ENCODE measurements around the gene EGLN2.
A peak's percentile ranks its signal among the peaks of the same experiment; 100 is the strongest.
"Not testable (repeated sequence)": the region's sequence is repeated elsewhere in the genome, so short reads cannot be mapped to it uniquely, and the experiment has no call there.

The EGLN2 gene

DNA sequence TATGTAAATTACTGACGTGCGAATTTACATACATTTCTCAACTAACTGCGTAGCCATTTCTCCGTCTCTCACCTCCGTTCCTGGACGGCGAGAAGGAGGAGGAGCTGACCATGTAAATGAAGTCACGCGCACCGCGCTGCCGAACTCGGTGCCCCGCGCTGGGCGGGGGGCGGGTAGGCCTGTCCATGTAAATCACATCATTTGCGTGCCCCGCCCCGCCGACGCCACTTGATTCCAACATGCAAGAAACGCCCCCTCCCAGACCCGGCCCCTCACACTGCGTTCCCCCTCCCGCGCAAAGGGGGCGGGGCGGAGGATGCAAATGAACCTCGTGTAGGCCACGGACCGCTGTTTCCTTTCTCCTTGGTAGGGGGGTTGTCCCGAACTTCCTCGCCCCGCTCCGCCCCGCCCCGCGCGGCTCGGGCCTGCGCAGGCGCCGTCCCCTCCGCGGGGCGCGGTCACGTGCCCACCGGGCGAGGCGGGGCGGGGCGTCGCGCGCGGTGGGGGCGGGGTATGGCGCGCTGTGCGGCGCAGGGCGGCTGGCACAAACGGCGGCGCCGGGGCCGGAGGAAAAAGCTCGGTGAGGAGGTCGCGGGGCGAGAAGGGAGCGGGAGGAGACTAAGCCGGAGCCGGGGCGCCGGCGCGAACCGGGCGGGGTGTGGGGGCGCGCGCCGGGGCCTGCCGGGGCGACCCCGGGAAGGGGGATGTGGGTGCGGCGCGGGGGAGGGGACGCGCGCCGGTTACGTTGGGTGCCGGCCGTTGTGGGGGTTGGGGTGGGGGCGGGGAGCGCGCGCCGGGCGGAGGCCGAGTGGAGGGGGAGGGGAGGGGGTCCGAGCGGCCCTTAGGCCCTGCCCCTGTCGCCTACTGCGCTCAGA lies at the start of gene EGLN2:
Gene EGLN2 (plus strand): TSS at position 509 of the 875 bp plus-strand sequence. CDS start 1,382 bp downstream, outside the sequence.
- peak; percentile 99 for DNase-seq

DNA sequence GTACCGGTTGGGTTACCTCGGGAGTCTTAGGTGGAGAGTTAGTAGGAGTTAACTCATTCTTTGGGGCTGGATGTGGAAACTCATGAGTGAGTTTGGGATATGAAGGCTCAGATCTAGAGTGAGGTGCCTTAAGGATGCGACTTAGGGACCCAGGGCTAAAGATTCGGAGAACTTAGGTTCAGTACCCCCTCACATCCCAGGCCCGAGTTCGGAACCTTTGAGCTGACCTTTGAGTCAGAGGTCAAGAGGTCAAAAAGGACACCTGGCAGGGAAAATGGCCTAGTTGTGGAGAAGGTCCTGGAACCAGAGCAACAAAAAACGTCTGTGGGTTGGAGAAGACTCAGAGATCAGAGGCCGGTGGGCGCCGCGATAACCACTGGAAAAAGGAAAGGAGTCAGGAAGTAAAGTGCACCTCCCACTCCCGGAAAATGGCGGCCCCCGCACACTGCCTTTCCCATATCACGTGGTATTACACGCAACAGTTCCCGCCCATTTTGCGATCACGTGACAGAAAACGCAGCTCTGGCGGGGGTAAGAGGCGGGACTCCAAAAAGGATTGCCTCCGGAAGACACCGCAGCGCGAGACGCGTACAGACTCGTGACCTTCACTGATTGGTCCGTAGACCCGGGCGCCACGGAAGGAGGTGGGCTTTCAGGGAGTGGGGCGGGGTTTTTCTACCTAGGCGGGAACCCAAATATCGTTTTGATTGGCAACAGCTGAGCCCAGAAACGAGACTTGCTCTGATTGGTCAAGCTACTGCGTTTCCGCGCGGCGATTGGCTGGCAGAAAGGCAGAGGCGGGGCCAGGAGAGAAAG lies 48.7 kb upstream of the EGLN2 start, which contains the start of gene ACTMAP:
Gene ACTMAP (minus strand): TSS at position 420 of the 816 bp plus-strand sequence. CDS start 674 bp downstream, outside the sequence.
- DNase-seq = peak; percentile 100

DNA sequence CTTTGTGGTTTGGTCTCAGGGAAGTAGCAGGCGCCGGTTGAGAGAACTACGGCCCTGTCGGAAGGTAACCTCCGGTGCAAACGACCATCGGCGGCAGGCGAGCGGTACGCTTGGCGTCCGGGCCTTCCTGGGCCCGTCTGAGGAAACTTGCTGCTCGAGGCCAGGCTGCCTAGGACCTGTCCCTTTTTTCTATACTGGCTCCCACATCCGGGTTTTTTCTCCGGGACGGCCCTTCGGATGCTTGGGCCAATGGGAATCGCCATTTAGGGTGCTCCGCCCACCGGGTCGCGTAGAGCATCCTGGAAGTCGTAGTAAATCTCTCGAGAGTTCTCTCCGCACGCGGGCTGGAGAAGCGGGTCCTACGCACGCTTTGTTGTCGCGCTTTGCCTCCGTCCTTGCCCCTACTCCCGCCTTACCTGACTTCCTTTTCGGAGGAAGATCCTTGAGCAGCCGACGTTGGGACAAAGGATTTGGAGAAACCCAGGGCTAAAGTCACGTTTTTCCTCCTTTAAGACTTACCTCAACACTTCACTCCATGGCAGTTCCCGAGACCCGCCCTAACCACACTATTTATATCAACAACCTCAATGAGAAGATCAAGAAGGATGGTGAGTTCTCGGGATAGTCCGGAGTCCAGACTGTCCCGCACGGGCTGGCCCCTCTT lies 48.0 kb upstream of the EGLN2 start, which contains the start of gene SNRPA:
Gene SNRPA (plus strand): TSS at position 330 of the 664 bp plus-strand sequence. CDS start 206 bp downstream, at position 536.
- peak; percentile 95 for DNase-seq

DNA sequence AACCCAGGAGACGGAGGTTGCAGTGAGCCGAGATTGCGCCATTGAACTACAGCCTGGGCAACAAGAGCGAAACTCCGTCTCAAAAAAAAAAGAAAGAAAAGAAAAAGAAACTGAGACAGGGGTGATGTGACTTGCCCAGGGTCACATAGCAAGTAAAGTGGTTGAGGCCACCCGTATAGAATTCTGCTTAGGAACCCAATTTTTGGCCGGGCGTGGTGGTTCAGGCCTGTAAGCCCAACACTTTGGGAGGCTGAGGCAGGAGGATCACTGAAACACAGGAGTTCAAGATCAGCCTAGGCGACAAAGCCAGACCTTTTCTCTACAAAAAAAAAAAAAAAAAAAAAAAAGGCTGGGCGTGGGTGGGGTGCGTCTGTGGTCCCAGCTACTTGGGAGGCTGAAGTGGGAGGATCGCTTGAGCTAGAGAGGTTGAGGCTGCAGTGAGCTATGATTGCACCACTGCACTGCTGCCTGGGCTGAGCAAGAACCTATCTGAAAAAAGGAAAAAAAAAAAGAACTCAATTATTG lies 46.7 kb upstream of the EGLN2 start:
- no peak for DNase-seq

DNA sequence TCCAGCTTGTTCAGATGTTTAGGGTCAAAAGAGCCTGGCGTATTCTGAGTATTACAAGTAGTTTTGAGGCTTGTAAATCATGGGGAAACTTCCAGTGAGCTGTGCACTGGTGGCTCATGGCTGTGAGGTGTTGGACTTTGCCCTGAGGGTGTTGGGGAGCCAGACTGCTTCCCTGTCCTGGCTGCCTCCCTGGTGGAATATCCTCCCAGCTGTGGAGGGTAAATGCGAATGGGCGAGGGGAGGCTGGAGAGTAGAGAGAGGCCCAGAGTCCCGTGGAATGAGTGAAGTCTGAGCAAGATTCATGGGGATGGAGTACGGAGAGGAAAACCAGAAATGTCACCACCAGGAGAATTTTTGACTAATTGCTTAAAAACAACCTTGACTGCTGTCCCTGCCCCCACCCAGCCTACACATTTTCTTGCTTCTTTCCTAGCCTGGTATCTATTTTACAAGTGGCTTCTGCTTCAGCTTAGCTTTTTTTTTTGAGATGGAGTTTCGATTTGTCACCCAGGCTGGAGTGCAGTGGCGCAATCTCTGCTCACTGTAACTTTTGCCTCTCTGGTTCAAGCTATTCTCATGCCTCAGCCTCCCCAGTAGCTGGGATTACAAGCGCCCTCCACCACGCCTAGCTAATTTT lies 44.3 kb upstream of the EGLN2 start:
- no peak for DNase-seq

DNA sequence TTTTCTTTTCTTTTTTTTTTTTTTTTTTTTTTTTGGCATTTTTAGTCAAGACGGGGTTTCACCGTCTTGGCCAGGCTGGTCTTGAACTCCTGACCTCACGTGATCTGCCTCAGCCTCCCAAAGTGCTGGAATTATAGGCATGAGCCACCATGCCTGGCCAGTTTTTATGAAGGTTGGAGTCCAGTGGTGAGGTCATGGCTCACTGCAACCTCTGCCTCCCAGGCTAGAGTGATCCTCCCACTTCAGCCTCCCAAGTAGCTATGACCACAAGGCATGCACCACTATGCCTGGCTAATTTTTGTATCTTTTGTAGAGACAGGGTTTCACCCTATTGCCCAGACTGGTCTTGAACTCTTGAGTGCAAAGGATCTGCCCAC lies 43.8 kb upstream of the EGLN2 start:
- no peak for DNase-seq

DNA sequence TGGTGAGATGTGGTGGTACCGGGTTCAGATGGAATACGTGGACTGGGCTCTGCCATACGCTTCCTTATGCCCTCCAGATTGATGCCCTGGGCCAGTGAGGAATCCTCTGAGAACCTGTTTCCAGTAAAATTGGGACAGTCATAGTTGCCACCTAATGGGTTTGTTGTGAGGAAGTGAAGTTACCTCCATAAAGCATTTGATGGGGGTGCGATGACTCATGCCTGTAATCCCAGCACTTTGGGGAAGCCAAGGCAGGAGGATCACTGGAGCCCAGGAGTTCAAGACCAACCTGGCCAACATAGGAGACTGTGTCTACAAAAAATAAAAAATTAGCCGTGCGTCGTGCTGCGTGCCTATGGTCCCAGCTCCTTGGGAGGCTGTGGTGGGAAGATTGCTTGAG lies 43.2 kb upstream of the EGLN2 start:
- DNase-seq = no peak

DNA sequence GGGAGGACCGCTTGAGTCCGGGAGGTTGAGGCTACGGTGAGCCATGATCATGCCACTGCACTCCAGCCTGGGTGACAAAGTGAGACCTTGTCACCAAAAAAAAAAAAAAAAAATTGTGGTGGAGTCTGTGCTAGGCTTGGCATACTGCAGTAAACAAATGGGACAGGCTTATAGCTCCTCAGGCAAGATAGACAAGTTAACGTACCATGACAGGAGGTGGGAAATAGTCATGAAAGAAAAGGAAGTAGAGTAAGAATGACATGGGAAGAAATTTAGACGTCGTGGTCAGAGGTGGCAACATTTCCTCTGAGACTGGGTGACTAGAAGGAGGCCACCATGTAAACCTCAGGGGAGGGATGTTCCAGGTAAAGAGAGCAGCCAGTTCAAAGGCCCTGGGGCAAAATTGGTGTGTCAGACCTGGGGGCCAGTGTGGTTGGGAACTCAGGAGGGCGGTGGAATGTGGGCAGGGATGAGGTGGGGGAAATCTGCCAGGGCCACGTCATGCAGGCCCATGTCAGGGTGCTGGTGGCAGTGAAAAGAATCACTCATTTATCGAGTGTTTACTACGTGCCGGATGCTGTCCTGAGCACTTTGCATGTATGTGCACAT lies 42.4 kb upstream of the EGLN2 start:
- no peak for DNase-seq

DNA sequence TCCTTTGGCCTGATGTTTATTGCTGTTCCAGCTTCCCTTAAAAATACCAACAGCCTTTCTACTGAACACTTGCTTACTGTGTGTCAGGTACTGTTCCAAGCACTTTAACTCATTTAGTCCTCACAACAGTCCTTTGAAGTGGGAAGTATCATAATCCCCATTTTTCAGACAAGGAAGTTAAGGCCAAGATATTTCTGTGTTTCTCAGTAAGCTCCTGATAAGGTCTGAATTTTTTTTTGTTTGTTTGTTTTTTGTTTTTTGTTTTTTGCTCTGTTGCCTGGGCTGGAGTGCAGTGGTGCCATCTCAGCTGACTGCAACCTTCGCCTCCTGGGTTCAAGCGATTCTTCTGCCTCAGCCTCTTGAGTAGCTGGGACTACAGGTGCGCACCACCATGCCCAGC lies 40.5 kb upstream of the EGLN2 start:
- DNase-seq = no peak

DNA sequence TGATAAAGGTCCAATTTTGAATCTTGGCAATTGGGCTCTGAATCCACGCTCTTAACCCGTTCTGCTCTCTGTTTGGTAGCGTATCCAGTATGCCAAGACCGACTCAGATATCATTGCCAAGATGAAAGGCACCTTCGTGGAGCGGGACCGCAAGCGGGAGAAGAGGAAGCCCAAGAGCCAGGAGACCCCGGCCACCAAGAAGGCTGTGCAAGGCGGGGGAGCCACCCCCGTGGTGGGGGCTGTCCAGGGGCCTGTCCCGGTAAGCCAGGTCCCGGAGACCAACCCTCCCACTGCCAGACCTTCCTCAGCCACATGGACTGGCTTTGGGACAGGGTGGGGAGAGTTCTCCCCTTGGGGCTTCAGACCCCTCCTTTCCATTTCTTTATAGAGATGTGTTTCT lies 39.6 kb upstream of the EGLN2 start:
- no peak for DNase-seq

DNA sequence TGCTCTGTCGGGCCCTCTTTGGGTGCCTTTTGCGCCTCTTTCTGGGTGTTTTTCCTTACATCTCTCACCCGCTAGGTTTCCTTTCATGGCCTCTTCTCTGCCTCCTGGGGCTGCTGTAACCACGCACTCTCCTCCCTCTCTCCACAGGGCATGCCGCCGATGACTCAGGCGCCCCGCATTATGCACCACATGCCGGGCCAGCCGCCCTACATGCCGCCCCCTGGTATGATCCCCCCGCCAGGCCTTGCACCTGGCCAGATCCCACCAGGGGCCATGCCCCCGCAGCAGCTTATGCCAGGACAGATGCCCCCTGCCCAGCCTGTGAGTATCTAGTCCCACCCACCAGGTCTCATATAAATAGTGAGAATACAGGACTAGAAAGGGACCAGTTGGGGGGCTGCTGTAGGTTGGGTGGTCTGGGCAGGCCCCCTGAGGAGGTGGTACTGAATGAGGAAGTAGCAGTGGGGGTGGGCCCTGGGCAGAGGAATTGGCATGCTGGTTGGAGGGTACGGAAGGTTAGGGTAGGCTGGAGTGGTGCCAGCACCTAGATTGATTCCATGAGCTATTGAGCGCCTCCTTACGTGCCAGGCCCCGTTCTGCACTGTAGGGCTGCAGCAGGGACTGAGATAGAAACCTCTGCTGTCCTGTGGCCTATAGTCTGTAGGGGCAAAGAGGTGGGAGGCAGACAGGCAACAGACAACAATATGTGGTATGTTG lies 36.1 kb upstream of the EGLN2 start:
- DNase-seq = no peak

DNA sequence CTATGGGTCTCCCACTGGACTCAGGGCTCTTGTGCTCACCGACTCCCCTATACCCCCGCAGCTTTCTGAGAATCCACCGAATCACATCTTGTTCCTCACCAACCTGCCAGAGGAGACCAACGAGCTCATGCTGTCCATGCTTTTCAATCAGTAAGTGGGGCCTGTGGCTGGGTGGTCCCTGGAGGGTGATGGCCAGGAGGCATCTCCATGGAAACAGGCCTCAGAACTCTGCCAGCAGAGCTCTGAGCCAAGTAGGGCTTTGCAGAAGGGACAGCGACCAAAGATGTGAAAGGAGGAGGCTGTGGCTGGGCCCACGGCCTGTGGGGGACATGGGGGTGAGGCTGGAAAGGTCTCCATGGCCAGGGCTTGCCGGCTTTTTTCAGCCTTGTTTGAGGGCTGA lies 35.5 kb upstream of the EGLN2 start:
- no peak for DNase-seq

DNA sequence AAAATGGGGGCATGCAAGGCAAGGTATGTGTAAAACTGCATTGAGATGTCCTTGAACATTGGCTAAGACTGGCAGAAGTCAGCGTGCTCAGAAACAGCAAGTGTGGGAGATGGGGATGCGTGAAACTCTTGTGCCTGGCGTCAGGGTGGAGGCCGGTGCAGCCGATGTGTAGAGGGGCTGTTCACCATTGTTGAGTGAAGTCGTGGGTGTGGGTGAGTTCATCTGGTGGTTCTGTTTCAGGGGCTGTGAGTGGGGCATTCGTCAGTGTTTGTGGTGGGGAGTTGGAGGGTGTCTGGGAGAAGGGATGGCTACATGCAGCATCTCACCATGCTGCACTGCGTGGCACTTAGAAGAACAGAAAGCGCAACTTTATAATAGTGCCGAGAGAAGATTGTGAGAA lies 35.0 kb upstream of the EGLN2 start:
- DNase-seq = no peak

DNA sequence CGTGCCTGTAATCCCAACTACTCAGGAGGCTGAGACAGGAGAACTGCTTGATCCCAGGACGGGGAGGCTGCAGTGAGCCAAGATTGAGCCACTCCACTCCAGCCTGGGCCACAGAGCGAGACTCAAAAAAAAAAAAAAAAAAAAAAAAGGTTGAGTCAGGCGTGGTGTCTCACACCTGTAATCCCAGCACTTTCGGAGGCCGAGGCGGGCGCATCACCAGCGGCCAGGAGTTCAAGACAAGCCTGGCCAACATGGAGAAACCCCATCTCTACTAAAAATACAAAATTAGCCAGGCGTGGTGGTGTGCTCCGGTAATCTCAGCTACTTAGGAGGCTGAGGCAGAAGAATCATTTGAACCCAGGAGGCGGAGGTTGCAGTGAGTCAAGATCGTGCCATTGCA lies 32.6 kb upstream of the EGLN2 start:
- DNase-seq = not testable (repeated sequence)

DNA sequence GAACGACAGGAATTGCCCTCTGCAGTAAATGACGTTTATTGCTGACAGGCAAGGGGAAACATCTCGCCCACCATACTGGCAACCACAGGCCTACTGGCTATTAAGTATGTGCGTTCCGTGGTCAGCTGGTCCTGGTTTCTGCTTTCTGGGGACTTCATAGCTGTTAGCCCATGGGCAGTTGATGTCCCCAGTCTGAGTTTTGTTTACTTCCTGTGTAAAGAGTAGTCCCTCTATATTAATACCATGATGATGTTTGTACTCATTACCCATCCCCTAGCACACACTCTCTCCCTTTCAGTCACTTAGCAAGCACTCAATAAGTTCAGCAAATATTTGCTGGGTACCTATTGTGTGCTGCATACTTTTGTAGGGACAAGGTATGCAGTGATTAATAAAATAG lies 30.1 kb upstream of the EGLN2 start:
- no peak for DNase-seq

DNA sequence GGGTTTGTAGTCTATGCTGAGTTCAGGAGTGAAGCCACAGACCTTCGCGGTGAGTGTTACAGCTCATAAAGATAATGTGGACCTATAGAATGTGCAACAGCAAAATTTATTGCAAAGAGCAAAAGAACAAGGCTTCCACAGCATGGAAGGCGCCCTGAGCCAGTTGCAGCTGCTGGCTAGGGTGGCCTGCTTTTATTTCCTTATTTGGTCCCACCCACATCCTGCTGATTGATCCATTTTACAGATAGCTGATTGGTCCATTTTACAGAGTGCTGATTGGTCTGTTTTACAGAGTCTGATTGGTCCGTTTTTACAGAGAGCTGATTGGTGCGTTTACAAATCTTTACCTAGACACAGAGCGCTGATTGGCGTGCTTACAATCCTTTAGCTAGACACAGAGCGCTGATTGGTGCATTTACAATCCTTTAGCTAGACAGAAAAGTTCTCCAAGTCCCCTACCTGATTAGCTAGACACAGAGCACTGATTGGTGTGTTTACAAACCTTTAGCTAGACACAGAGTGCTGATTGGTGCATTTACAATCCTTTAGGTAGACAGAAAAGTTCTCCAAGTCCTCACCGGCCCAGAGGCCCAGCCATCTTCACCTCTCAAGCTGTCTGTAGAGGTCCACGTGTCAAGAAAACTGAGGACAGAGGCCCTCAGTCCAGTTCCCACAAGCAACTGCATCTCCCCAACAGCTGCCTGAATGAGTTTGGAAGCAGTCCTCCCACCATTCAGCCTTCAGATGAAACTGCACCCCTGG lies 27.7 kb upstream of the EGLN2 start:
- DNase-seq = not testable (repeated sequence)

DNA sequence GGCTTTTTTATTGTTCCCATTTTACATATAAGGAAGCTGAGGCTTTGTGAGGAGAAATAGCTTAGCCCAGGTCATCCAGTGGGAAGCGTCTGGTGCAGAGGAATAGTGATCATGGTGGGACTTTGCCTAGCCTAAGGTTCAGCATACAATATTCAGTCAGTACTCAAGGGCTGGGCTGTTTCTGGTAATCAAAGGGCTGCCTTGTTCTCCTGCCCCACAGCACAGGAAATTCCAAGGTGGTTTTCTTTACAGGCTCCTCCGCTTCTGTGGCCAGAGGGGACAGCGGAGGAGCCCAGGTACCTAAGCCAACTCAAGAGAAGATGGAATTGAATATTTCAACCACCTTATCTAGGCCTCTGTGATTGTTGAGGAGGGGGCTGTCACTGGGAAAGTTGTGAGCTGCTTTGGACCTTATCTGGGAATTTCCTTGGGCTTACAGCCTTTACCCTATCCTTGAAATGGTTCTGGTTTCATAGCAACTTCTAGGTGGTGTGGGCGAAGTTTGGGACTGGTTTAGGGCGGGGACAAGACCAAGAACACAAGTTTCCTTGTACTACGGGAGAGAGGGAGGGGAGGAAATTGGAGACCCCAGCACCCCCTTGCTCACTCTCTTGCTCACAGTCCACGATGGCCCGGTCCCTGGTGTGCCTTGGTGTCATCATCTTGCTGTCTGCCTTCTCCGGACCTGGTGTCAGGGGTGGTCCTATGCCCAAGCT lies 23.9 kb upstream of the EGLN2 start, which contains the start of gene MIA:
Gene MIA (plus strand): TSS at position 606 of the 716 bp plus-strand sequence. CDS start 22 bp downstream, at position 628.
- DNase-seq = no peak

DNA sequence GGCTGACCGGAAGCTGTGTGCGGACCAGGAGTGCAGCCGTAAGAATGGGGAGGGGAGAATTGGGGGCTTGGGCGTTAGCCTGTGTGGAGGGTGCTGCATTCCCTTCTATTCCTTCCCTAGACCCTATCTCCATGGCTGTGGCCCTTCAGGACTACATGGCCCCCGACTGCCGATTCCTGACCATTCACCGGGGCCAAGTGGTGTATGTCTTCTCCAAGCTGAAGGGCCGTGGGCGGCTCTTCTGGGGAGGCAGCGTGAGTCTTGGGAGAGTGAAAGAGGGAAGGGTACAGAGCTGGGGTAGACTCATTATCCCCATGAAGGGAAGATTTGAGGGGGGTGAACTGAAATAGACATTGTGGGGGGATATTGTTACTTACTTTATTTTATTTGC lies 23.4 kb upstream of the EGLN2 start:
- DNase-seq = no peak

DNA sequence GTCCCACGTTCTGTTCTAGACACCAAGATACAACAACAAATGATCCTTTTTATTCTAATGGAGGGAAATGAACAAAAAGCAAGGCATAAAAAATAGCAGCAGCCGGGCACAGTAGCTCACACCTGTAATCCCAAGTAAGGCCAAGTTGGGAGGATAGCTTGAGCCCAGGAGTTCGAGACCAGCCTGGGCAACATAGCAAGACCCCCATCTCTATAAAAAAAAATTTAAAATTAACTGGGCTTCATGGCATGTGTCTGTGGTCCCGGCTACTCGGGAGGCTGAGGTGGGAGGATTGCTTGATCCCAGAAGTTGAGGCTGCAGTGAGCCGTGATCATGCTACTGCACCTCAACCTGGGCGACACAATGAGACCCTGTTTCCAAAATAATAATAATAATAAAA lies 22.6 kb upstream of the EGLN2 start:
- DNase-seq = no peak

Measured in HCEC 1CT (cell line).